GM12801 (cell line): Measurements from ENCODE around the gene ADARB2.

Source experiments
- TF ChIP-seq, protein P1 (sequence below): IDR thresholded peaks from one replicate; pipeline ENCODE4 v1.5.1; 2011; ENCODE audit warnings: control low read depth; ENCODE audit not compliant: insufficient read length; ENCODE audit errors: extremely low read depth

Gene ADARB2

GRCh38 chr10:1414893-1415292, 322.4 kb downstream of the ADARB2 start:
- TF ChIP-seq, protein P1, sequence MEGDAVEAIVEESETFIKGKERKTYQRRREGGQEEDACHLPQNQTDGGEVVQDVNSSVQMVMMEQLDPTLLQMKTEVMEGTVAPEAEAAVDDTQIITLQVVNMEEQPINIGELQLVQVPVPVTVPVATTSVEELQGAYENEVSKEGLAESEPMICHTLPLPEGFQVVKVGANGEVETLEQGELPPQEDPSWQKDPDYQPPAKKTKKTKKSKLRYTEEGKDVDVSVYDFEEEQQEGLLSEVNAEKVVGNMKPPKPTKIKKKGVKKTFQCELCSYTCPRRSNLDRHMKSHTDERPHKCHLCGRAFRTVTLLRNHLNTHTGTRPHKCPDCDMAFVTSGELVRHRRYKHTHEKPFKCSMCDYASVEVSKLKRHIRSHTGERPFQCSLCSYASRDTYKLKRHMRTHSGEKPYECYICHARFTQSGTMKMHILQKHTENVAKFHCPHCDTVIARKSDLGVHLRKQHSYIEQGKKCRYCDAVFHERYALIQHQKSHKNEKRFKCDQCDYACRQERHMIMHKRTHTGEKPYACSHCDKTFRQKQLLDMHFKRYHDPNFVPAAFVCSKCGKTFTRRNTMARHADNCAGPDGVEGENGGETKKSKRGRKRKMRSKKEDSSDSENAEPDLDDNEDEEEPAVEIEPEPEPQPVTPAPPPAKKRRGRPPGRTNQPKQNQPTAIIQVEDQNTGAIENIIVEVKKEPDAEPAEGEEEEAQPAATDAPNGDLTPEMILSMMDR: no peak

GRCh38 chr10:1413823-1414222, 323.5 kb downstream of the ADARB2 start:
- TF ChIP-seq, protein P1: no peak

- TF ChIP-seq, protein P1: no peak
These were observed 324.1 kb downstream of the ADARB2 start for GRCh38 chr10:1413256-1413655.

GRCh38 chr10:1412531-1413189, 324.7 kb downstream of the ADARB2 start:
- TF ChIP-seq, protein P1: no peak

DNA sequence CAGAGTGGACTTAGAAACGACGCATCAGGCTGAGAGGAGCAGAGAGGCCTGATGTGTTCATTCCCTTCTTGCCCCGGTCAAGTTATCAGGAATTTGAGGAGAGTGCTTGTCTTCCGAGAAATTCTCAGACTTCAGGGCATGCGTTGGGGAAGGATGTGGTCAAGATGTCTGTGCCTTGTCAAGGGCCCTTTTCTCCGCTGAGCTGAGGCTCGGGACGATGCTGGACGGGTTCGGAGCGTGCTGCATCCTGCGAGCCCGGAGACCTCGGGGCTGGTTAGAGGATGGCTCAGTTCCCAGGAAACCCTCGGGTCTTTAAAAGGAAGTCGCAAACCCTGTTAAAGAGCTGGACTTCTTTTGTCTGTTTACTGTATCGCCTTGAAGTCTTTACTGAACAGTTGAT, 325.4 kb downstream of the ADARB2 start:
- TF ChIP-seq, protein P1: no peak

DNA sequence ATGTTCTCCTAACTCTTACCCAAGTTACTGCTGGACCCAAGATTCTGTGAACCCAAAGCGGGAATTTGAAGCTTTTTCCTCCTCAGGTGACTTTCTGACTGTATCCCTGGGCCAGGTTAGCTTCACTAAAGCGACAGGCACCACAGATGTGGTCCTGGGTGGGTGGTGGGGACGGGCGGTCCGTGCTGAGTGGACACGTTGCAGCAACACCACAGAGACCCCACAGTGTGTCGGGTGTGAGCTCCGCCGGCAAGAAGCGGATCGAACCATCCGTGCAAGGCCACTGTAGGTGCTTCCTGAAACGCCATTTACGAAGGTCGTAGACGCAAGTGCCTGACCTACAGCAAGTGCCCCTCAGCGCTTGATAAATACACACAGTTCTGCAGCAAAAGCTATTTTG, 325.9 kb downstream of the ADARB2 start:
- TF ChIP-seq, protein P1: no peak

- TF ChIP-seq, protein P1: no peak
These were observed 326.6 kb downstream of the ADARB2 start for GRCh38 chr10:1410469-1411395.
